Body of pancreas (tissue), 4 donors: Measurements from ENCODE around the gene SH2D2A.

ENCODE experiments used
- CTCF ChIP-seq, 7 experiments: fragments of 450-650 bp in 4 of 7; fragments of 200-600 bp in 3 of 7; sonication (generic) in 3 of 7; IDR thresholded peaks; one replicate each; pipeline ENCODE4 v1.5.1; 2016 to 2019; ENCODE audit warnings: antibody characterized with exemption in 7 of 7
- POLR2A ChIP-seq, 3 donors: fragments of 450-650 bp; IDR thresholded peaks; one replicate each; pipeline ENCODE4 v1.6.1; 2016; ENCODE audit warnings: antibody characterized with exemption in 3 of 3, mild to moderate bottlenecking in 2 of 3

- TF ChIP-seq CTCF (IDR thresholded peaks at IDR 0.05) (no peak), POLR2A (IDR thresholded peaks at IDR 0.05) (no peak)
Measured at GRCh38 chr1:156834322-156834721, 17.7 kb upstream of the SH2D2A start.
